Liver (tissue), 9 donors: Measurements from ENCODE around the gene WRAP73. TPM values are rescaled to one million over a fixed set of nuclear protein-coding genes. Genes with fewer than 3 reads are reported as not detected.

ENCODE experiments used
- DNase-seq: peaks from one replicate; pipeline ENCODE4 v3.0.0-alpha.2; 2017; ENCODE audit warnings: low spot score
- H3K27ac ChIP-seq, 2 donors: one replicate each; pipeline ENCODE4 v1.7.0; 2013; ENCODE audit warnings: inconsistent platforms in 2 of 2, low read length in 2 of 2, control low read depth in 1 of 2, low read depth in 1 of 2, mild to moderate bottlenecking in 1 of 2
- H3K27me3 ChIP-seq, 4 donors: one replicate each; pipeline versions ENCODE4 v1.6.1 to v1.7.0; 2013; ENCODE audit warnings: low read length in 3 of 4, inconsistent platforms in 1 of 4, mild to moderate bottlenecking in 1 of 4, moderate library complexity in 1 of 4; ENCODE audit not compliant: control insufficient read depth in 4 of 4, insufficient read depth in 4 of 4
- H3K36me3 ChIP-seq, 4 donors: one replicate each; pipeline versions ENCODE4 v1.6.1 to v1.7.0; 2013; ENCODE audit warnings: low read length in 3 of 4, mild to moderate bottlenecking in 3 of 4, low read depth in 1 of 4, moderate library complexity in 1 of 4; ENCODE audit not compliant: control insufficient read depth in 4 of 4, insufficient read depth in 3 of 4
- H3K4me1 ChIP-seq, 4 donors: one replicate each; pipeline versions ENCODE4 v1.6.1 to v1.7.0; 2013; ENCODE audit warnings: low read length in 3 of 4, mild to moderate bottlenecking in 3 of 4, moderate library complexity in 1 of 4; ENCODE audit not compliant: control insufficient read depth in 4 of 4, insufficient read depth in 4 of 4
- H3K4me3 ChIP-seq, 3 donors: one replicate each; pipeline versions ENCODE4 v1.6.1 to v1.7.0; 2013; ENCODE audit warnings: low read length in 3 of 3, control low read depth in 1 of 3, low read depth in 1 of 3, mild to moderate bottlenecking in 1 of 3
- H3K9ac ChIP-seq, 2 donors: one replicate each; pipeline ENCODE4 v1.7.0; 2013; ENCODE audit warnings: low read length in 2 of 2, mild to moderate bottlenecking in 2 of 2, moderate library complexity in 2 of 2, control low read depth in 1 of 2, low read depth in 1 of 2
- H3K9me3 ChIP-seq, 4 donors: one replicate each; pipeline versions ENCODE4 v1.6.1 to v1.7.0; 2013; ENCODE audit warnings: low read length in 3 of 4; ENCODE audit not compliant: control insufficient read depth in 4 of 4
- ATF3 ChIP-seq: IDR thresholded peaks from 2 replicates; pipeline ENCODE4 v1.6.1; 2016; ENCODE audit warnings: antibody characterized with exemption
- CTCF ChIP-seq: fragments of 150-350 bp; IDR thresholded peaks from 2 replicates; pipeline ENCODE4 v1.5.1; 2017; ENCODE audit warnings: improper control_type of control experiment, low read depth, low read length; ENCODE audit not compliant: missing input control
- EGR1 ChIP-seq, 2 donors: IDR thresholded peaks; 2 replicates each; pipeline ENCODE4 v1.6.1; 2016 to 2018; ENCODE audit warnings: antibody characterized with exemption in 2 of 2, low read depth in 2 of 2
- GABPA ChIP-seq, 2 donors: IDR thresholded peaks in 1 of 2; conservative IDR thresholded peaks in 1 of 2; 2 replicates each; pipeline ENCODE4 v1.6.1; 2016; ENCODE audit warnings: antibody characterized with exemption in 2 of 2, mild to moderate bottlenecking in 1 of 2, moderate library complexity in 1 of 2
- HNF4A ChIP-seq, 2 donors: conservative IDR thresholded peaks; 2 replicates each; pipeline ENCODE4 v1.6.1; 2016; ENCODE audit warnings: antibody characterized with exemption in 2 of 2, mild to moderate bottlenecking in 2 of 2
- HNF4G ChIP-seq: IDR thresholded peaks from 2 replicates; pipeline ENCODE4 v1.6.1; 2016; ENCODE audit warnings: antibody characterized with exemption
- NR2F2 ChIP-seq: IDR thresholded peaks from 2 replicates; pipeline ENCODE4 v1.6.1; 2016; ENCODE audit warnings: antibody characterized with exemption
- RAD21 ChIP-seq, 2 donors: IDR thresholded peaks; 2 replicates each; pipeline ENCODE4 v1.6.1; 2016; ENCODE audit warnings: antibody characterized with exemption in 2 of 2, mild to moderate bottlenecking in 2 of 2
- RXRA ChIP-seq, 2 donors: IDR thresholded peaks; 2 replicates each; pipeline ENCODE4 v1.6.1; 2017 to 2018; ENCODE audit warnings: antibody characterized with exemption in 2 of 2, mild to moderate bottlenecking in 1 of 2
- SP1 ChIP-seq: IDR thresholded peaks from 2 replicates; pipeline ENCODE4 v1.6.1; 2018; ENCODE audit warnings: antibody characterized with exemption, mild to moderate bottlenecking
- YY1 ChIP-seq: IDR thresholded peaks from 2 replicates; pipeline ENCODE4 v1.6.1; 2016; ENCODE audit warnings: antibody characterized with exemption, mild to moderate bottlenecking
- ZBTB33 ChIP-seq: IDR thresholded peaks from 2 replicates; pipeline ENCODE4 v1.6.1; 2016; ENCODE audit warnings: antibody characterized with exemption
- WGBS: extraction: QIAGEN DNeasy Blood & Tissue Kit; methylation state at CpG from one replicate; pipeline ENCODE4 v1.1.7; 2013; 5-methylcytosine and 5-hydroxymethylcytosine counted together
- polyA plus RNA-seq, 2 donors: library from polyadenylated mRNA; stranded (reverse) in 1 of 2; unstranded in 1 of 2; fragments of 200-250 nt in 1 of 2; fragments of >200 nt in 1 of 2; fragmentation: Nextera tagmentation in 1 of 2; extraction: Ambion mirVana in 1 of 2; gene quantifications; one replicate each; pipeline versions ENCODE4 v1.2.1 to v1.2.3, GENCODE V29; 2013 to 2015
- total RNA-seq, 2 donors: library from RNA; depleted of rRNA; stranded (reverse); fragments of >200 nt; gene quantifications; one replicate each; pipeline ENCODE4 v1.2.3, GENCODE V29; 2014
- donor health status: healthy.
- donor health status: healthy.
- donor health status: healthy.
- donor health status: healthy.
- donor health status: healthy.

WRAP73 gene
- total RNA-seq (10 to 100 TPM; 10.7 to 14.6 TPM), polyA plus RNA-seq (1 to 10 TPM; 7.6 to 9.4 TPM)

- H3K4me1 ChIP-seq = peaks cover 20 to 27% (median 23%) of the 10 kb centered on the region in 4 donors
- peaks cover 0 to 12% (median 6%) of the 10 kb centered on the region in 4 donors for H3K27me3 ChIP-seq
These were observed at the start of gene WRAP73 for GRCh38 chr1:3649342-3650247. Gene WRAP73, minus strand, starts transcription at chr1:3650103. Its CDS starts 104 bp downstream, at chr1:3649999.

GRCh38 chr1:3699596-3699995 lies 49.7 kb upstream of the WRAP73 start:
- Histone ChIP-seq H3K36me3 (no peaks in the 10 kb centered on the region), H3K27me3 (no peaks in the 10 kb centered on the region), H3K9ac (no peak overlapping the region), H3K27ac (no peak overlapping the region), H3K9me3 (no peaks in the 10 kb centered on the region), H3K4me3 (no peak overlapping the region), H3K4me1 (peaks cover 0 to 4% (median under 1%) of the 10 kb centered on the region in 4 donors)
- TF ChIP-seq SP1 (no peak), YY1 (no peak), RAD21 (IDR thresholded peaks at IDR 0.05) (no peak), ATF3 (no peak), HNF4A (conservative IDR thresholded peaks at IDR 0.05) (no peak), HNF4G (no peak), RXRA (IDR thresholded peaks at IDR 0.05) (no peak), CTCF (no peak), NR2F2 (no peak), EGR1 (IDR thresholded peaks at IDR 0.05; ENCODE audit: low read depth in 2 of 2) (no peak), ZBTB33 (no peak), GABPA (IDR thresholded peaks at IDR 0.05 in 1 of 2, conservative IDR thresholded peaks at IDR 0.05 in 1 of 2) (no peak)
- DNase-seq = no peak
- 52% methylated on average over 18 of the region's 18 CpGs for WGBS

More at GRCh38 chr1:3649342-3650247, at the start of gene WRAP73:
- H3K4me3 ChIP-seq = peak within 1 kb of the TSS; percentile 79 to 97 (median 85)
- TF ChIP-seq YY1 (no peak), GABPA (IDR thresholded peaks at IDR 0.05 in 1 of 2, conservative IDR thresholded peaks at IDR 0.05 in 1 of 2) (peak; percentile 81 to 92)
- H3K36me3 ChIP-seq = peaks cover 8 to 16% (median 10%) of the 10 kb centered on the region in 4 donors
- peak; percentile 88 for DNase-seq
- H3K9ac ChIP-seq = peak within 1 kb of the TSS; percentile 8 to 43
- WGBS = 3% methylated on average over 60 of the region's 60 CpGs
- no peaks in the 10 kb centered on the region for H3K9me3 ChIP-seq
- no peak within 1 kb of the TSS for H3K27ac ChIP-seq
